ENCODE results near the gene ZNF813. TPM values are rescaled to one million over a fixed set of nuclear protein-coding genes. Genes with fewer than 3 reads are reported as not detected.
"Not testable (repeated sequence)": the region's sequence is repeated elsewhere in the genome, so short reads cannot be mapped to it uniquely, and the experiment has no call there.

Gene ZNF813
- 1 to 10 TPM; 1.9 to 3.8 (median 3.3) TPM for total RNA-seq

- Histone ChIP-seq H3K9me3 (peaks cover 4% of the 10 kb centered on the region in 2 donors), H3K36me3 (peaks cover 0 to 12% (median 0%) of the 10 kb centered on the region in 4 donors), H3K27me3 (peaks cover 19% of the 10 kb centered on the region), H3K4me1 (peaks cover 6 to 15% (median 13%) of the 10 kb centered on the region in 4 donors), H3K4me3 (peak within 1 kb of the TSS; percentile 68 to 98 (median 82)), H3K27ac (peak within 1 kb of the TSS; percentile 78 to 90 (median 84))
- 0 to 1% methylated on average over 12 to 49 of the region's 55 CpGs for WGBS, 2 donors (ENCODE audit: low coverage in 1 of 2)
- intact Hi-C loops (cut with DNase I; ENCODE audit: low total_unique reads) (no loop called here), in situ Hi-C loops (cut with MboI; ENCODE audit: low pct_ligation_motif_present in 1 of 4, low pct_unique_long_range_greater_than_20kb in 1 of 4, low sequenced_read_pairs in 3 of 4) (no loop called here)
- DNase-seq = peak; percentile 98
- TF ChIP-seq POLR2AphosphoS5 (IDR thresholded peaks at IDR 0.05) (peak; percentile 23 to 84 (median 76)), POLR2A (IDR thresholded peaks at IDR 0.05) (peak; percentile 41), CTCF (IDR thresholded peaks at IDR 0.05) (no peak), EP300 (IDR thresholded peaks at IDR 0.05; ENCODE audit: low read depth) (no peak)
These were observed at the start of gene ZNF813 for GRCh38 chr19:53467485-53468262. ZNF813 (plus strand) TSS chr19:53467733; CDS start chr19:53483823, 16,090 bp downstream.

GRCh38 chr19:53420520-53421315 is 46.8 kb upstream of the ZNF813 start:
- H3K36me3 ChIP-seq; DNase-seq; intact Hi-C loops (cut with DNase I; ENCODE audit: low total_unique reads); H3K27ac ChIP-seq; H3K4me3 ChIP-seq; H3K9me3 ChIP-seq; H3K4me1 ChIP-seq; H3K27me3 ChIP-seq: not testable (repeated sequence)
- in situ Hi-C loops (cut with MboI; ENCODE audit: low pct_ligation_motif_present in 1 of 4, low pct_unique_long_range_greater_than_20kb in 1 of 4, low sequenced_read_pairs in 3 of 4) = loop anchor here in 2 of 4 donors (10.0 to 25.0 kb wide), 2 partner anchors 317 to 324 kb away; no protein-coding TSS in a partner anchor
- 67% methylated on average over 6 to 11 of the region's 11 CpGs for WGBS, 2 donors (ENCODE audit: low coverage in 1 of 2)

GRCh38 chr19:53422551-53422950 is 45.0 kb upstream of the ZNF813 start:
- Histone ChIP-seq H3K9me3 (no peaks in the 10 kb centered on the region), H3K27me3 (no peaks in the 10 kb centered on the region), H3K36me3 (no peaks in the 10 kb centered on the region), H3K4me3 (no peak overlapping the region), H3K27ac (no peak overlapping the region), H3K4me1 (no peaks in the 10 kb centered on the region)
- WGBS, 2 donors (ENCODE audit: low coverage in 1 of 2) = 88% methylated on average over 5 of the region's 5 CpGs; no CpG with 5 or more reads in 1 of the 2 donors
- DNase-seq = no peak
- TF ChIP-seq EP300 (IDR thresholded peaks at IDR 0.05; ENCODE audit: low read depth) (no peak), POLR2AphosphoS5 (IDR thresholded peaks at IDR 0.05) (no peak), POLR2A (IDR thresholded peaks at IDR 0.05) (no peak), CTCF (IDR thresholded peaks at IDR 0.05) (no peak)
- intact Hi-C loops (cut with DNase I; ENCODE audit: low total_unique reads) = no loop called here
- in situ Hi-C loops (cut with MboI; ENCODE audit: low pct_ligation_motif_present in 1 of 4, low pct_unique_long_range_greater_than_20kb in 1 of 4, low sequenced_read_pairs in 3 of 4) = loop anchor here in 2 of 4 donors (10.0 to 25.0 kb wide), 2 partner anchors 315 to 322 kb away; no protein-coding TSS in a partner anchor

GRCh38 chr19:53423074-53423473 is 44.5 kb upstream of the ZNF813 start:
- H3K9me3 ChIP-seq; H3K36me3 ChIP-seq; H3K4me1 ChIP-seq; intact Hi-C loops (cut with DNase I; ENCODE audit: low total_unique reads); DNase-seq; H3K27me3 ChIP-seq; H3K27ac ChIP-seq; H3K4me3 ChIP-seq: not testable (repeated sequence)
- 60% methylated on average over 10 of the region's 13 CpGs; no CpG with 5 or more reads in 1 of the 2 donors for WGBS, 2 donors (ENCODE audit: low coverage in 1 of 2)
- in situ Hi-C loops (cut with MboI; ENCODE audit: low pct_ligation_motif_present in 1 of 4, low pct_unique_long_range_greater_than_20kb in 1 of 4, low sequenced_read_pairs in 3 of 4) = loop anchor here in 2 of 4 donors (10.0 to 25.0 kb wide), 2 partner anchors 314 to 322 kb away; no protein-coding TSS in a partner anchor

- H3K4me3 ChIP-seq; H3K27ac ChIP-seq; H3K36me3 ChIP-seq; H3K4me1 ChIP-seq; H3K27me3 ChIP-seq; DNase-seq; intact Hi-C loops (cut with DNase I; ENCODE audit: low total_unique reads); H3K9me3 ChIP-seq: not testable (repeated sequence)
- WGBS, 2 donors (ENCODE audit: low coverage in 1 of 2) = 53 to 69% methylated on average over 5 to 8 of the region's 8 CpGs
- in situ Hi-C loops (cut with MboI; ENCODE audit: low pct_ligation_motif_present in 1 of 4, low pct_unique_long_range_greater_than_20kb in 1 of 4, low sequenced_read_pairs in 3 of 4) = loop anchor here in 2 of 4 donors (10.0 to 25.0 kb wide), 2 partner anchors 314 to 321 kb away; no protein-coding TSS in a partner anchor
These were observed 43.9 kb upstream of the ZNF813 start for GRCh38 chr19:53423680-53424079.
